Stimulated activated naive CD8-positive, alpha-beta T cell treated with anti-CD3 and anti-CD28 coated beads, Interleukin-15, Interleukin-2, amounts not matched to agents 100 ng/mL and 50 ng/mL, for 24 hours (primary cell): Measurements from ENCODE around the gene TFCP2L1.

ENCODE experiments used
- H3K27ac Mint-ChIP-seq: one replicate; pipeline ENCODE4 v1.8.0; 2021; ENCODE audit warnings: mild to moderate bottlenecking, mixed read lengths
- H3K27me3 Mint-ChIP-seq: one replicate; pipeline ENCODE4 v1.8.0; 2021; ENCODE audit warnings: mixed read lengths
- H3K36me3 Mint-ChIP-seq: one replicate; pipeline ENCODE4 v1.8.0; 2021; ENCODE audit warnings: low read depth, mixed read lengths
- H3K4me1 Mint-ChIP-seq: one replicate; pipeline ENCODE4 v1.8.0; 2021; ENCODE audit warnings: low read depth, mixed read lengths
- H3K4me3 Mint-ChIP-seq: one replicate; pipeline ENCODE4 v1.8.0; 2021; ENCODE audit warnings: mild to moderate bottlenecking, mixed read lengths
- H3K9me3 Mint-ChIP-seq: one replicate; pipeline ENCODE4 v1.8.0; 2021; ENCODE audit warnings: mixed read lengths

TFCP2L1 gene

DNA sequence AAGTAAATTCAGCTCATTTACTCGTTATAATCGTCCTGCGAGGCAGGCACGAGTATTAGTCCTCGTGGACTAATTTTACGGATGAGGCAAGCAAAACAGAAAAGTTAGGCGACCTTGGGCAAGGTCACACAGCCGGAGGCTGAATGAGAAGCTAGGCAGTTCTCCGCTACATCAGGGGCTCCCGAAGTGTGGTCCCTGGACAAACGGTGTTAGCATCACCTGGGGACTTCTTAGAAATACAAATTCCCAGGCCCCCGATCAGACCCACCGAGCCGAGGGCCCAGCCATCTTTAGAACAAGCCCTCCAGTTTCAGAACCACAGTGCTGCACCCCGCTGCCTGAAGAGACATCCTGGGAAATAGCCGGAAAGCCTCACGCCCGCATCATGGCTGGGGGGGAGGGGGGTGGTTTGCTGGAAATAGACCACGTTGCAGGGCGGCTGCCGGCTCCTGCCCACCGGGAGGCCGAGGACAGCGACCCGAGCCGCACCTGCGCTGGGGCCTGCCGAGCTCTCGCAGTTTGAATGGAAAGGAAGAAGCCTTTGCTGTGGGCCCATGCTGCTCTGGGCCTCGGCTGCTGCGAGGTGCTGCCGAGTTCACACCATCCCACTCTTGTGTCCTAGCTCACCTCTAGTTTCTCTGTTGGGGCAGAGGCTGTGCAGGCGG lies 72.2 kb downstream of the TFCP2L1 start:
- Mint-ChIP-seq H3K27me3 (no peaks in the 10 kb centered on the region), H3K27ac (no peak overlapping the region), H3K36me3 (no peaks in the 10 kb centered on the region), H3K4me1 (no peaks in the 10 kb centered on the region), H3K4me3 (no peak overlapping the region), H3K9me3 (no peaks in the 10 kb centered on the region)

DNA sequence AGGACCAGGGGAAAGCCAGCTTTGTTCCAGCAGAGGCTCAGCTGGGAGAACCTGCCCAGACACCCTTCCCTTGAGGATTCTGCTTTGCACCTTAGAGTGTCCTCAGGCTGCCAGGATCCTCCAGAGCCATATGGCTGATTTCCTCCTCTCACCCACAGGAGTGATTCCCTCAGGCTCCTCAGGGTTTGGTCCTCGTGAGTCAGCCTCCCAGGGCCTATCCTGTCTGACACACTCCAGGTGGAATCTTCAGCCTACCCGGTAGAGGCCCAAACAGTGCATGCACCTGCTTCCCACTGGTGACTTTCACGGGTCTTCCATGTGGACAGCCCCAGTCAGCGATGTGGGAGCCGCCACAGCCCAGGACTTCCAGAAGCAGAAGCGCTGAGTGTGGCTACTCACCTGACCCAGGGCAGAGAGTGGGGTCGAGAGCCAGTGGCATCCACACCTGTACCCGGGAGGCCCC lies 73.3 kb downstream of the TFCP2L1 start:
- no peaks in the 10 kb centered on the region for H3K4me1 Mint-ChIP-seq
- H3K4me3 Mint-ChIP-seq: no peak overlapping the region
- no peaks in the 10 kb centered on the region for H3K27me3 Mint-ChIP-seq
- no peaks in the 10 kb centered on the region for H3K9me3 Mint-ChIP-seq
- H3K27ac Mint-ChIP-seq: no peak overlapping the region
- no peaks in the 10 kb centered on the region for H3K36me3 Mint-ChIP-seq

DNA sequence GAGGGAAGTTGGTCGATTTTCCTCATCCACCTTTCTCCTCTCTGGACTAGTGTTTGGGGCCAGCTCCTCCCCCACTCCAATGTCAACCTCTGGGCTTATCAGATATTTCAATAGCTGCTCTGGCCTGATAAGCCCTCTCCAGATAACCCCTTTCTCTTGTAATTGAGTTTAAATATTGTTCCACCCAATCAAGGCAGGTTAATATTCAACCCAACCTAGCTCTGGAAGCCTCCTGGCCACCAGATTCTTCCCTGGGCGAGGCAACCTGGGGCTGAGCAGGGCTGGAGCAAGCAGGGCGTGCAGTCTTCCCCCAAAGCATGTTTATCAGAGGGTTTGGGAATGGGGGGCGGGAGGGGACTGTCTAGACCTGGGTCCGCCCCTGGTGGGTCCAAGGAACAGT lies 73.8 kb downstream of the TFCP2L1 start:
- no peaks in the 10 kb centered on the region for H3K9me3 Mint-ChIP-seq
- H3K4me3 Mint-ChIP-seq: no peak overlapping the region
- H3K27ac Mint-ChIP-seq: no peak overlapping the region
- no peaks in the 10 kb centered on the region for H3K36me3 Mint-ChIP-seq
- no peaks in the 10 kb centered on the region for H3K4me1 Mint-ChIP-seq
- H3K27me3 Mint-ChIP-seq: no peaks in the 10 kb centered on the region

DNA sequence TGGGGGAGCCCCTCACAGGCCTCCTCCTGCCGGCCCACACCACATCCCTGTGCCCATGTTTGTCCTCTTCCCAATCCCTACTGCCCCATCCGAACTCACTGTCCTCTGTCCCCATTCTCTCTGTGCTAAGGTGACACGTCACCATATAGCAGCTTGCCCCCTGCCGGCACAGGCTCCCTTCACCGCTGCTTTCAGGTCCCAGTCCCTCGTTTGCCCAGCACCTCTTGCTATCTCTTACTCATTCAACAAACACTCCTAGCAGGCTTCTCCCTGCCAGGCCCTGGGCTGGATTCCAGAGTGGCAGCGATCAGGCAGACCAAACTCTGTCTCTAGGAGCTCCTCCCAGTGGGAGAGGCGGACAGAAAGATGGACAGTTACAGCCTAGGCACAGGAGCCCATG lies 74.3 kb downstream of the TFCP2L1 start:
- H3K4me3 Mint-ChIP-seq: no peak overlapping the region
- H3K9me3 Mint-ChIP-seq: no peaks in the 10 kb centered on the region
- H3K36me3 Mint-ChIP-seq: no peaks in the 10 kb centered on the region
- no peaks in the 10 kb centered on the region for H3K27me3 Mint-ChIP-seq
- H3K27ac Mint-ChIP-seq: no peak overlapping the region
- H3K4me1 Mint-ChIP-seq: no peaks in the 10 kb centered on the region

DNA sequence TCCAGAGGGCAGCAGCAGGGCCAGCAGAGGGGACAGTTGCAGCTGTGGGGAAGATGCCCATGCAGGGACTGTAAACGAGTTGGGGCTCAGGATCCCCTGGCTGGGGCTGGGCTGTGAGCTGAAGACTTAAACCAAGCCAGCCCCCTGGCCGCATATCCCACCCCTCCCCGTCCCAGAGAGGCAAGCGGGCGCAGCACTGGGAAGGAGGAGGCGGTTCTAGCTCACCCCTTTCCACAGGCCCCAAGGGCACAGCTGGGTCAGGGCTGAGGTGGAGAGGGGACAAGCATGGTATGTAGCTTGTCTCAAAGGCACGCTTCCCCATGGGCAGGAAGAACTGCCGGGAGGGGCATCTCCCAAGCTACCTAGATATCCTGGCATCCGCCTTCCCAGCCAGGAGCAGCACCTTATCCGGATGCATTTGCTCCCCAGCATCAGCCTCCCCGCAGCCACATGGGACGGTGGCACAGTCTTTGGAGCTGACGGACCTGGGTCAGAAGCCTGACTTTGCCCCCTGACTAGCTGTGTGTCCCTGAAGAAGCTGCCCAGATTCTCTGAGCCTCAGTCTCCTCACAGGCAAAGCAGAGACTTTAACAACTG lies 75.9 kb downstream of the TFCP2L1 start:
- Mint-ChIP-seq H3K4me3 (no peak overlapping the region), H3K9me3 (no peaks in the 10 kb centered on the region), H3K27me3 (no peaks in the 10 kb centered on the region), H3K4me1 (no peaks in the 10 kb centered on the region), H3K36me3 (no peaks in the 10 kb centered on the region), H3K27ac (no peak overlapping the region)

DNA sequence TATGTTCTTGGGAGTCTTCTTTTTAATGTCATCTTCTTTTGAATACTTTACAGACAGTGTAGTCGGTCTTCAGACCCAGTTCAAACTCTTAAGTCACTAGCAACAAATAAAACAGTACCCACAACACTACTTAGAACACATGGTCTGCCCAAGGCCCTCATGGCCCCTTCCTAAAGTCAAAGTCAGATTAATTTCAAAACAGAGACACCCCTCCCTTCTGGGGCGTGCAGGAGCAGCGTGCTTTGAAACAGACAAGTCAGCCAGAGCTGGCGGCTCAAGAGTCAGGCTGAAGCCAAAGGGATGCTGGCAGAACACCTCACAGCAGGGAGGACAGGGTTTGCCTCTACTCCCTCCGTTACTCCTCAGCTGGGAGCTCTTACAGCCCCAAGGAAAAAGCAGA lies 77.5 kb downstream of the TFCP2L1 start:
- Mint-ChIP-seq H3K27me3 (no peaks in the 10 kb centered on the region), H3K36me3 (no peaks in the 10 kb centered on the region), H3K9me3 (no peaks in the 10 kb centered on the region), H3K27ac (no peak overlapping the region), H3K4me1 (no peaks in the 10 kb centered on the region), H3K4me3 (no peak overlapping the region)

DNA sequence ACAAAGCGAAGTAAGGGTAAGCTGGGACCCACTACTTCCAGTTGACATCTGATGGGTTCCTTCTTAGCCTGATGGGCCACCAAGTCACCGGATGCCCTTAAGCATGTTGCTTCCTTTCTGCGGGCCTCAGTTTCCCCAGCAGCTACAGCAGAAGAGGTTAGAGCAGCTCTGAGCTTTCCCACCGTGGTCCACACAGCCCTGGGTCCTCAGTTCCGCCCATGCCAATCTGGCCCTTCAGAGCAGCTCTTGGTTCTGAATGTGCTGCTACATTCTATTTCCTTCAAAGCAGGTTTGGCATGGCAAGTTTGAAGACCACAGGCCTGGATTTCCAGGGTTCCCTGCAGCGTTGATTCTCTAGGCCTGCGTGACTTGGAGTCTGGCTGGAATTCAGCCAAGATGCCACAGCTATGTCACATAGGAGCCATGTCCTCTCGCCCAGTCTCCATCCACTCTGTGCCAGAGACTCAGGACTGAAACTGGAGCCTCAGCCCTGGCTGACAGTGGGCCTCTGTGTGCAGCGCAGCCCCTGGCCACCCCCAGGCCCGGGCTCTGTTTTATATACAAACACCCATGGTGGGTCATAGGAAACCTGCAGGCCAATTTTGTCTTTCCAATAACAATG lies 79.6 kb downstream of the TFCP2L1 start:
- no peaks in the 10 kb centered on the region for H3K36me3 Mint-ChIP-seq
- H3K4me3 Mint-ChIP-seq: no peak overlapping the region
- no peaks in the 10 kb centered on the region for H3K27me3 Mint-ChIP-seq
- H3K9me3 Mint-ChIP-seq: no peaks in the 10 kb centered on the region
- H3K4me1 Mint-ChIP-seq: no peaks in the 10 kb centered on the region
- no peak overlapping the region for H3K27ac Mint-ChIP-seq

DNA sequence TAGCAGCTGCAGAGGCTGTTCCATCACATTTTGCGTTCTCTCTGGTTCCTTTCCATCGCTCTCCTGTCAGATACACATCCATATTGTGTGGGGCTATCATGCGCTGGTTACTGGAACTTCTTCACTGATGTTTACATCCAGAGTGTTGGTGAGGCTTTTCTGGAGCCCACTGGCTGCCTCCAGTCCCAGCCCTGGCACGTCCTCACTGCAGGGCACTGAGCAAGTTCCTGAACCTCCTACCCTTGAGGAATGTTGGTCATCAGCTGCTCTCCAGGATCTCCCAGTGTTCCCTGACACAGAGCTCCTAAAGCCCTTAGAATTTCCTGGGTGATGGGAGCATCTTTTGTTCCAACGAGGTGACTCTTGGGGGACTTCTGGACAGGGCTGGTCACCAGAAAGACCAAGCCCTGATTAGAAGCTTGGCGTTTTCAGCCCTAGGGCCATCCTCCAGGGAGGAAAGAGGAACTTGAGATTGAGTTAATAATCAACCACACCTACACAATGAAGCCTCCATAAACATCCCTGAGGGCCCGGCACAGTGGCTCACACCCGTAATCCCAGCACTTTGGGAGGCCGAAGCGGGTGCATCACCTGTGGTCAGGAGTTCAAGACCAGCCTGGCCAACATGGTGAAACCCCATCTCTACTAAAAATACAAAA lies 81.3 kb downstream of the TFCP2L1 start:
- H3K4me1 Mint-ChIP-seq: no peaks in the 10 kb centered on the region
- no peaks in the 10 kb centered on the region for H3K36me3 Mint-ChIP-seq
- H3K27ac Mint-ChIP-seq: no peak overlapping the region
- no peaks in the 10 kb centered on the region for H3K27me3 Mint-ChIP-seq
- H3K4me3 Mint-ChIP-seq: no peak overlapping the region
- H3K9me3 Mint-ChIP-seq: no peaks in the 10 kb centered on the region

DNA sequence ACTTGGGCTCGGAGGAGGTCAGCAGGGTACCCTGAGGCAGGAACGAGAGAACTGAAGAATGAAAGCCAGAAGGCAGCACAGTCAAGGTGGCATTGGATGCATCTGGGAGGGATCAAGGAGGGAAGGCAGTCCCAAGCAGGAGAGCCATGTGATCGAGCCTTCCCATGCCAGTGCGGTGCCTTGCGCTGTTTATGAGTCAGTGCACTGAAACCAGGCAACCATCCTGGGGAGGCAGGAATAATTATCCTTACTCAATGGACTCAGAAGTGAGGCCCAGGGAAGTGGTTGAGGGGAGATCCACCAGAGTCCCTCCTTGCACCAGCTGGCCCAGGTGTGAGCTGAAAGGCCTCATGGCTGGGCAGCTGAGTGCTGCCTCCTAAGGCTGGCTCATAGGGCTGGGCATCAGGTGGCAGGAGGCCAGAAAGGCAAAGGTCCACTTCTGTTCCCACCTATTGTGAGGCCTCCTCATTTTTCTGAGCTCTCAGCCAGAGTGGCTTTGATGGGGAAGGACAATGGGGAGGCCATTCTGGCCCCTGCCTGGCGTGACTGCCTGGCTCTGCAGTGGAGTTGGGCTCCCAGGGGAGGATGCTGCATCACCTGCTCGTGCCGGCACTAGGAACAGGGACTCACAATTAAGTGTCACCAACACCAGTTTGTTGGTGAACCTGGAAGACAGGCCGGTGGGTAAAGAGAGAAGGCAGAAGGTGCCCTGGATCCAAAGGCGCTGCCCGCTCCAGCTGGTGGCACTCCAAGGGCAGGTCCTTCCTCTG lies 82.3 kb downstream of the TFCP2L1 start:
- no peaks in the 10 kb centered on the region for H3K4me1 Mint-ChIP-seq
- no peaks in the 10 kb centered on the region for H3K36me3 Mint-ChIP-seq
- no peak overlapping the region for H3K4me3 Mint-ChIP-seq
- H3K9me3 Mint-ChIP-seq: no peaks in the 10 kb centered on the region
- H3K27ac Mint-ChIP-seq: no peak overlapping the region
- no peaks in the 10 kb centered on the region for H3K27me3 Mint-ChIP-seq

DNA sequence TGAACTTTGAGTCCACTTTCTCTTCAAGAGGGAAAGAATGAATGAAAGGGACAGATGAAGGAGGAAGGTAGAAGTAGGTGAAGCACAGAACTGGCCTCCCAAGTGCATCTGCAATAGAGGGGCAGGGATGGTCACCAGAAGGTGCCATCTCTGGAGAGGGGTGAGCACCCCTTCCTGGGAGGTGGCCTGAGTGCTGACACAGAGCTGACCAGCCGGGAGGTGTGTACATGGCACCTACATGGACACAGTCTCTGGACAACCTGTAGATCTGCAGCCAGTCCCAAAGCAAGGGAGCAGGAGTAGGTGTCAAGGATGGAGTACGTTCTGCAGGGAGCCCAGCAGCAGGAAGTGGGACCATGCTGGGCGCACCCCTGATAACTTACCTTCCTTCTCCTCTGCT lies 83.2 kb downstream of the TFCP2L1 start:
- Mint-ChIP-seq H3K36me3 (no peaks in the 10 kb centered on the region), H3K9me3 (no peaks in the 10 kb centered on the region), H3K4me3 (no peak overlapping the region), H3K27ac (no peak overlapping the region), H3K27me3 (no peaks in the 10 kb centered on the region), H3K4me1 (no peaks in the 10 kb centered on the region)

DNA sequence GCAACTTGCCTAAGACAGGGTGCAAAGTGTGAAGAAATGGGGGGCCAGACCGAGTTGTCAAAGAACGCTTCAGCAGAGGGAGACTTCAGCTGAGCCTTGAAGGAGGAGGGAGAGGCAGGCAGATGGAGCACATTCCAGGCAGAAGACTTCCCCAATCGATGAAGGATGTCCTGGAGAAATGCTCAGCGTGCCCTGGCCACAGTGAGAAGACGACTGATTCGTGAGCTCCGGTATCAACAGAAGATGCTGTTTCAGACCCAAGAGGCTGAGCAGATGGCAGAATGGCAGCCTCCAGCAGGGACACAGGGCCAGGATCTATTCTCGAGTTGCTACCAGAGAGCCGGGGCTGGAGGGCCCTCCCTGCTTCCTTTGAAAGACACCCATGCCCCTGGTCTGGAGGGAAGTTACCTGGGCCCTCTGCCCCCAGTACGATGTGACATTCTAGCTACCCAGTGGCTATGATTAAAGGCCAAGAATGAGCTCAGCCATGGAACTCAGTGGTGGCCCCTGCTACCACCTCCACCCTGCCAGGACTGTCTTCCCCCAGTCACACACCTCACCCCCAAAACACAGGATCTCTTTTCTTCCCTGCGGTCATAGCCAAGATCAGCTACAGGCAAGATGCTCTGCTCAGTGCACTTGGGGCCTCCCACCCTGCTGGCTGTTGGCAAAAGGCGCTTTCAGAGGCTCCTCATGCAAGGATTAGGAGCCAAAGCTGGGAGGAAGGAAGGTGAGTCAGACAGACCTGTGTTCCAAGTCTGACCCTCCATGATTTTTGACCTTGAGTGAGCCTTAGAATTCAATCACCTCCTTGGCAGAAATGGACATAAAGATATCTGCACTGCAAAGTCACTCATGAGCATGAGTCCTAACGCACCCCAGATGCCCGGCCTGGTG lies 84.3 kb downstream of the TFCP2L1 start:
- Mint-ChIP-seq H3K27ac (no peak overlapping the region), H3K27me3 (no peaks in the 10 kb centered on the region)

DNA sequence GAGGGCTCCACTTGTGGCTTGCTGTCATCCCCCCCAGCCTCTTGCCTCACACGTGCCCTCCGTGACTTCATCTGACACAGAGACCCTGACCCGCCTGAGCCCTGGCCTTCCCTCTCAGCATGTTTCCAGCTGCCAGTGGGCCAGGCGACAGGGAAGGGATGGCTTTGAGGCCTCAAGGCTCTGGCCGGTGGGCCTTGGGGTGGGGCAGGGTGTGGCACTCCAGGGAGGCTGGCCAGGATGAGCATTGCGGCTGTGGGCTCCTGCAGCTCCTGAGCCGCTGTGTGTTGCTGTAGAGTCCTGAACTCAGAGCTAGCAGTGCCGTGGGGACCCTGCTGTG lies 85.0 kb downstream of the TFCP2L1 start:
- Mint-ChIP-seq H3K9me3 (no peaks in the 10 kb centered on the region), H3K27me3 (no peaks in the 10 kb centered on the region), H3K27ac (no peak overlapping the region), H3K4me1 (no peaks in the 10 kb centered on the region), H3K36me3 (no peaks in the 10 kb centered on the region), H3K4me3 (no peak overlapping the region)

More for the DNA sequence above, 84.3 kb downstream of the TFCP2L1 start:
- Mint-ChIP-seq H3K9me3 (no peaks in the 10 kb centered on the region), H3K4me3 (no peak overlapping the region), H3K4me1 (no peaks in the 10 kb centered on the region), H3K36me3 (no peaks in the 10 kb centered on the region)

DNA sequence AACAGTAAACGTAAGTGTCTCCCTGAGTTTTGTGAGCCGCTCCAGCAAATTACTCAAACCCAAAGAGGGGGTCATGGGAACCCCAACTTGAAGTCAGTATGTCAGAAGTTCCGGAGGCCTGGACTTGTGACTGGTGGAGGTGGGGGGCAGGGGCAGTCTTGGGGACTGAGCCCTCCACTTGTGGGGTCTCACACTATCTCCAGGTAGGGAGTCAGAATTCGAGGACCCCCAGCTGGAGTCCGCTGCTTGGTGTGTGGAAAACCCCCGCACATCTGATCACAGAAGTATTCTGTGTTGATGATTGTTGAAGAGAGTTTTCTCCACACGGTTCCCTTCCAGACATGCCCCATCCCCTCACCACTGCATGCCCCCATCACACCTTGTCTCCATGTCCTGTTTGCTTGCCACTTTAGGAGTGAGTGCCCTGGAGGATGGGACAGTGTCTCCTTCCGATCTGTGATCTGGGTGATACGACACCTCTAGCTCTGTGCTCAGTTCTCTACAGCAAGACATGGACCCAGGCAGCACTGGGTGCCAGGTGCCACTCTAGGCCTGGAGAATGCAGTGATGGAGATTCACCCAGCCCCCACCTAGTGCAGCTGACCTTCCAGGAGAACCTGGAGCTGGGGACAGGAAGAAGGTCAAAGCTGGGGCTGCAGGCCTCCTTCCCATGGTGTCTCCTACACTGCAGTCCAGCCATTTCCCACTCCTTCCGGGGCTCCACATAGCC lies 85.6 kb downstream of the TFCP2L1 start:
- no peak overlapping the region for H3K27ac Mint-ChIP-seq
- H3K36me3 Mint-ChIP-seq: no peaks in the 10 kb centered on the region
- H3K4me1 Mint-ChIP-seq: no peaks in the 10 kb centered on the region
- H3K9me3 Mint-ChIP-seq: no peaks in the 10 kb centered on the region
- H3K4me3 Mint-ChIP-seq: no peak overlapping the region
- H3K27me3 Mint-ChIP-seq: no peaks in the 10 kb centered on the region
